ENCODE results near the gene GRIP1.

GRIP1 gene

DNA sequence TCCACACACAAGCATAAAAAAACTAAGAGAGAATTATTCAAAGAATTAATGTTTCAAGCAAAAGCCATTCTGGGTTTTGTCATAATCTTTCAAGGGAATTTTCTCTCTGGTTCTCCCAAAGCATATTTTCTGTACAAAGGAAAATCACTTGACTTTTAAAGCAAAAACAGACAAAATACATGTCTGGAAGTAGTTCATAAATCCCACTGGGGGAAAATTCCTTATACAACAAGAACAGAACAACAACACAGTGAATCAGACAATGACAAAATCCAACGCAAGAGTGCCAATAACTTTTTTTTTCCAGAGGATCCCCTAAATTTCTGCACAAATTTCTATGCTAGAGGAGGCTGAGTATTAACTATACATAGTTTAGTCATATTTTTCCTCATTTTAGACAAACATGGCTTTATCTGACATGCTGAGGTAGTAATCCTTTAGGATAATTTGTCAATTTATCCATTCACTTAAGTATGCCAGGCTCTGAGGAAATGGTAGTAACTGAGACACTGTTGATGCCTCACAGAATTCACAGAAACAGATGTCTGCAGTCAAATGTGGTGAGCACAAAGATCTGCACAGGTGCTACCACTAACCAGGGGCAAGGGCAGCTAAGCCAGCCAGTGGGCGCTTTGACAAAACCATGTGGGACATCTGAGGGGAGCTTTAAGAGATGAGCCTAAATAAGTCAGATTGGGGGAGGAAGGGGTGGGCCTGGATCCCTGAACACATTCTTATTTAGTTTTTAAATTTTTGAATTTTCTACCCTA, 38.0 kb downstream of the GRIP1 start:
- DNase-seq (ENCODE audit: low read depth), result no peak

DNA sequence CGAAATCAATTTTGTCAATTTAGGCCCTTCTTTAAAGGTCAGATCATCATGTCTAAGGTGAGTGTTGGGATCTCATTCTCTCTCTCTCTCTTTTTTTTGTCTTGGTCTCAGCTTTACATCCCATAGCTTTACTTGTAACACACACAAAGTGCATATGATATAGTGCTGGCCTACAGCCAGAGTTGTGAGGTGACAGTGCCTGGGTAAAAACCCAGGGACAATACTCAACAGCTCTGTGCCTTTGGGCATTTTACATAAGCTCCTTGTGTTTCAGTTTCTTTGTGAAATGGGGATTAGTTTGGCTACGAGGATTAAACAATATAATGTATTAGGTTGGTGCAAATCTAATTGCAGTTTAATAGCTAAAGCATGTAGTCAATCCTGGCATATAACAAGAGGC, 40.2 kb downstream of the GRIP1 start:
- DNase-seq (ENCODE audit: low read depth), result no peak

DNA sequence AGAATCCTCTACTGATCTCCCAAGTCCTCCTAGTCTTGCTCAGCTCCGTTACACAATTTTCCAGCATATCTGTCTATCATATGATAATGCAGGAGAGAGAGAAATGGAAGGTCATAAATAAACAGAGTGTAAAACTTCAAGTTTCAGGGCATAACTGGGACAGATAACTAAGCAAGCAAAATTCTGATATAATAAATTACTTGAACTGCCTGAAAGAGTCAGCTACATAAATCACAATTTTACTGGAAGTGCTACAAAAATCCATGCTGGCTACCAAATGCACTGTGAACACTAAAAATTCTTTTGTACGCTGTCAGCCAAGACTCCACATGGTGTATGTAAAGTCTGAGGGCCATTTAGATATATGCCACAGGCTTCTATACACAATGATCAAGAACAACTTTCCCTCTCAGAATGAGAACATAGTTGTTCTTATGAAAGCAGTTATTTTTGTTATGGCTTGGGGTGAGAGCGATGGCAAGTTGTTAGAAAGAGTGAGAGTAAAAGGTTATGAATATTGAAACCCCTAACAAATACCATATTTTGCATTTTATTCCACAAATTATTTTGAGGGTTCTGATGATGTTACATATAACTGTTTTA, 41.1 kb downstream of the GRIP1 start:
- DNase-seq (ENCODE audit: low read depth), result no peak

DNA sequence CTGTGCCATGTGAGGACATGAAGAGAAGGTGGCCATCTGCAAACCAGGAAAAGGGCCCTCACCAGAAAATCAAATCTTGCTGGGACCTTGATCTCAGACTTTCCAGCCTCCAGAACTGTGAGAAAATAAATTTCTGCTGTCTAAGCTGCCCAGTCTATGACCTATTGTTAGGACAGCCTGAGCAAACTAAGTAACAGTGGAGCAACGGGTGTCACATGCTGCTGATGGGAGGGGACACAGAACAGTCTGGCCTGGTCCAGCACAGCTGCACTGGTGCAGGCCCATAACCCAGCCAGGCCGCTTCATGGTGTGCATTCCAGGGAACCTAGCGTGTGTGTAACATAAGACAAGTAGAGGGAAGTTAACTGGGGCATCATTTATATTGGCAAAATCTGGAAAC, 42.1 kb downstream of the GRIP1 start:
- DNase-seq (ENCODE audit: low read depth), result no peak

DNA sequence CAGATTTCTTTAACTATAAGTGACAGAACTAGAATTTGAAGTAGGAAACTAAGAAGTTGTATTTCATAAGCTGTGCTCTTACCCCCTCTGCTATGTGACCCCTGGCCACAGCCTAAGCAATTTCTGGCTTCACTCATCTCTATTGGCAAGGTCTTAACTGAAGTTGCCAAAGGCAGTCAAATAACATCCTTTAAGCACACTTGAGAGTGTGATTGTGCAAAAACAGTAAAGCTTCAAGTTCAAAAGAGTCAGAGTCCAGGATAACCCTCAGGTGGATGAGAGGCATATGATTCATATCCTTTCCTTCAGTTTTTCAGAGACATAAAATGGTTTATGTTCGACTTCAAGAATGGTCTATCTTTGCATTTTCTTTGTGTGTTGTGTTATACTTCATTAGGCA, 45.2 kb downstream of the GRIP1 start:
- DNase-seq (ENCODE audit: low read depth), result no peak

DNA sequence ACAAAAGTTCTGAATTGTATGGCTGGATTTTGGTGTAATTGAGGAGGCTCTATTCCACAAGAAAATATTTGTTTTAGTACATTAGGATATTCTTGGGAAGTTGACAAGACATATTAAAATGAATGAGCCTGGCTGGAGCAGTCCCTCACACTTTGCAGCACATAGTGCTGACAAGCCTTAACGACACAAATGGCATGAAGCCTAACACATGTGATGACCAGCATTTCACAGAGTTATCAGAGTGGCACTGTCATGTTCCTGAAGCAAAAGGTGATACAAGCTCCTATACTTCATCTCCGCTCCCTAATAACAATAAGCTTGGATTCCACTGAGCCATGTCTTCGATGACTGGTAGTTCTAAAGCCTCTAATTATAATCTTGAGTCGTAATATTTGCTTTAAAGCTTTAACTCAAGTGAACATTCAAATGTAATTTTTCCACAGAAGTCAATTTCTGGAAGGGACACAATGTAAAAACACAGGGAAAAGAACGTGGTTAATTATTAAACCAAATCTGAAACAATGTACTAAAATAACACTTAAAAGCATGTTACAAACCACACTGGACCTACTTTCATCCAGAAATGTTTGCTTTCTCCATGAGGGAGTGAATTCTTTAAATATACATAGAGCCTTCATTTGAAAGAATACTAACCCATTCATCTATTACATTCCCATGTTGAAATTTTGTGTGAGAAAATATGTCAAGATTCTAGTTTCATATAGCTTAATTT, 49.6 kb downstream of the GRIP1 start:
- no peak for DNase-seq (ENCODE audit: low read depth)

DNA sequence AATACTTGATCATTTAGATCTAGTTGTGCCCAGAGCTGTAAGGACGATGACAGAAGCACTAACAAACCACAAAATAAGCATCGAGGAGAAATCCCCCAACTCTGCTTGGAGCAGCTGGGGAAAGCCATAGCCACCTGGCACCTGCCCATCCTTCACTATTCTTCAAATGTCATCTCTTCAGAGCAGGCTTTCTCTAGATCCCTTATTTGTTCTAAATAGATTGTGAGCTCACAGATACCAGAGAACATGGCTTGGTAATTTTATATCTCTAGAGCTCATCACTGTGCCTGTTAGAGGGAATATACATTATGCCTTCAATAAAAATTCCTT, 50.9 kb downstream of the GRIP1 start:
- DNase-seq (ENCODE audit: low read depth), result no peak

DNA sequence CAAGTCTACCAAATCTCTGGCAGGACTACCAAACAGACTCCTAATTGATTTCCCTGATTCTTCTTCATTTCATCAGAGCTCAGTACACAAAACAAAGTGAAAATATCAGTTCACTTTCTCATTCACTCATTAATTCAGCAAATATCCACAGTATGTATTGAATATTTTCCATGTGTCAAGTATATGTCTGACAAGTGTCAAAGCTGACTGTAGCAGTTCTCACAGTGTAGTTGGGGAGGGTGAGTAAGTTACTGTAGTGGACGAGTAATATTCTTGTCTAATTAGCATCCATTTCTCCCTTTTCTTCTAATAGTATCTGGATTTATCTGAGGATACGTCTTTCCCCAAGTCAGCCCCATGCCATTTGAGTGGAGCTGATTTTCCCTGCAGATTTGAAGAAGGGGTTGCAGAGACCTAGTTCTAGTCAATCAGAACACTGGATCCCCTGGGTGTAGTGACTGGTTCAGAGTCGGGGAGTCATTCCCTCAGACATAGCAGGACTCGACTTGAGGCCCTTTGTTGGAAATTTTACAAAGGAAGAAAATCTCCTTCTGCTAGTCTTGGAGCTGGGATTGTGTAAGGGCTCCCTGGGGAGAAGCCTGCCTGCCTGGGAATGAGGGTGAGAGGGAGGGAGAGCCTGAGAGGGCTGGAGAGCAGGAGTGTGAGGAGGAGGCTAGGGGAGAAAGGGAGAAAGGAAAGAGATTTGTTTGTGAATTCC, 51.4 kb downstream of the GRIP1 start:
- DNase-seq (ENCODE audit: low read depth), result no peak

DNA sequence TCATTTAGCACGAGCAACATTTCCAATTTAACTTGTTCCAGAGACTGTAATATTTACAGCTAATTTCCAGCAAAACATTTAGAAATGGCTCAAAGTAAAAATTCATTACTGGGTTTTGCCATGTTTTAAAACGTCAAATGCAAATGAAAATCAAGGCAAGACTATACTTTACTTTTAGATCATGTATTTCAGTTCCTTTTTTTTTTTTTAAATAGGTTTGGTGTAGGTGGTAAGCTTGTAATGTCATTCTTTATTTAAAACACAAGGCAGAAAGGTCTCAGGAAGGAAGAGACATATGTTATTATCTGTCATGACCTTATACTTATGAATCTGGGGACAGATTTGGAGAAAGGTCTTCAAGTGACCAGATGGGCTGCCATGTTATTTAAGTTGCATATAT, 54.1 kb downstream of the GRIP1 start:
- no peak for DNase-seq (ENCODE audit: low read depth)

DNA sequence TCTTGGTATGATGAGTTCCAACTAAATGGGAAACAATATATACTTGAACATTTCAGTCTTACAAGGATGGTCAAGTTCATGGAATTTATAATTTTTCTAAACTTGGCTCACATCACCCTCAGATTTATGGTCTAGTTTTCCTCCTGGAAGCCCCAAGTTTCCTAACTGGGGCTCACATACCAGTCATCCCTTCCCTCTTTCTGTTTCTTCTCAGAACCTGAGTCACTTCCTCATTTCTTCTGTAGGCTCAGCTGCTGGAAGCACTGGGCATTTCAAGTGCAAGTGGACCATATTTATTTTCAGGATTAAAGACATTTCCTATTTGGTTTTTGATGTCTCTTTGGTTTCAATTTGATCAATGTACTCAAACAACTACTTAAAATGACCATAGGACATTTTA, 55.4 kb downstream of the GRIP1 start:
- no peak for DNase-seq (ENCODE audit: low read depth)

DNA sequence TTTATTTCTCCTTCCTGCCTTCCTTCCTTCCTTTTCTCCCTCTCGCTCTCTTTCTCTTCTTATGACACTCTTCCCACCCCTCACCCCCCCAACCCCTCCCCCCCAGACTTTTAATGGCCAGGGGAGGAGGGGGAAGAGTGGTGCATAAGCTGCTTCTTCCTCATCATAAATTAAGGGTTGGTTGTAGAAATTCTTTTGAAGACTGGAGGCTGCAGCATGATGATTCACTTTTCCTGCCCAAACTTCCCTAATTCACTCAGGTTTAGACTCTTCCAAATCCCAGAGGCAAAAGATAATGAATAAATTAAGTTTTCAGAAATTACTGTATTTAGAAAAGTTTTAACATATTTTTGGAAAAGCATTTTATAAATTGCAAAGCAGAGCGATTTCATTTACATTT, 58.2 kb downstream of the GRIP1 start:
- no peak for DNase-seq (ENCODE audit: low read depth)

DNA sequence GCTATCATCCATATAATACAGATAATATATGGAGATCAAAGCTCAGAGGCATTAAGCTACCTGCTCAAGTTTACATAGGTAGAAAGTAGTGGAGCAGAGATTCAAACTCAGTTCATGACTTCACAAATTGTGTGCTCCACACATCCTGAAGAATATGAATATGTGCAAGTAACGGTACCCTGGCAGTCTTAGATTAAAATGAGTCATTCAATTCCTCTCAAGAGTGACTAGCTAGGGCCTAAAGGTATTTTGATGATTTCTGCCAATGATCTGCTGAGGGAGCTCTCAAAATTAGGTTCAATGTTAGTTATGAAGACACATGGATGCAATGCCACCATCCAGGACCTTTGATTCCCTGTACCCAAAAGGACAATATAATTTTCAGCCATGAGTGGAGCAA, 58.9 kb downstream of the GRIP1 start:
- DNase-seq (ENCODE audit: low read depth), result no peak

DNA sequence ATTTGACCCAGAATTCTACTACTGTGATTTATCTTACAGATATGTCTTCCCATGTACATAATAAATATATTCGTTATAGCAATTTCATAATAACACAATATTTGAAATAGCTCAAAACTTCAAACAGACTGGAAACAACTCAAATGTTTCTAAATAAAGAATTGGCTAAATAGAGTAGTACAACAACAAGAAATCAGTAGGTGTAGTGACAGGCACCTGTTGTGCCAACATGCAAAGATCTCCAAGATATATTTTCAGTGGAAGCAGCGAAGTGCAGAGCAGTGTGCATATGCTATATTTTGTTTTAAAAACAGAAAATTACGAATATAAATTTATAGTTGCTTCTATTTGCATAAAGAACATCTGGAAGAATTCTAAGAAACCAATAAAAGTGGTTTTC, 60.9 kb downstream of the GRIP1 start:
- no peak for DNase-seq (ENCODE audit: low read depth)

DNA sequence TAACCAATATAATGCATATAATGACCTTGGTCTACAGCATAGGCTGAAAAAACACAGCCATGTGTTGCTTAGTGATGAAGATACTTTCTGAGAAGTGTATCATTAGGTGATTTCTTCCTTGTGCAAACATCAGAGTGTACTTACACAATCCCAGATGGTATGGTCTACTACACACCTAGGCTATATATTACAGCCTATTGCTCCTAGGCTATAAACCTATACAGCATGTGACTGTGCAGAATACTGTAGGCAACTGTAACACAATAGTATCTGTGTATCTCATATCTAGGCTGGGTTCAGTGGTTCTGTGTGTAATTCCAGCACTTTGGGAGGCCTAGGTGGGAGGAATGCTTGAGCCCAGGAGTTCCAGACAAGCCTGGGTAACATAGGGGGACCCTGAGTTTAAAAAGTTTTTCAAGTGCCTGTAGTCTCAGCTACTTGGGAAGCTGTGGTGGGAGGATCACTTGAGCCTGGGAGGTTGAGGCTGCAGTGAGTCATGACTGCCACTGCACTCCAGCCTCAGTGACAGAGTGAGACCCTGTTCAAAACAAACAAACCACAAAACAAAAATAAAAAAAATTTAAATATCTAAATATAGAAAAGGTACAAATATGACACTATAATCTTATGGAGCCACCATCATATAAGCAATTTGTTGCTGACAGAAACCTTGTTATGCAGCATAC, 66.6 kb downstream of the GRIP1 start:
- DNase-seq (ENCODE audit: low read depth), result no peak

DNA sequence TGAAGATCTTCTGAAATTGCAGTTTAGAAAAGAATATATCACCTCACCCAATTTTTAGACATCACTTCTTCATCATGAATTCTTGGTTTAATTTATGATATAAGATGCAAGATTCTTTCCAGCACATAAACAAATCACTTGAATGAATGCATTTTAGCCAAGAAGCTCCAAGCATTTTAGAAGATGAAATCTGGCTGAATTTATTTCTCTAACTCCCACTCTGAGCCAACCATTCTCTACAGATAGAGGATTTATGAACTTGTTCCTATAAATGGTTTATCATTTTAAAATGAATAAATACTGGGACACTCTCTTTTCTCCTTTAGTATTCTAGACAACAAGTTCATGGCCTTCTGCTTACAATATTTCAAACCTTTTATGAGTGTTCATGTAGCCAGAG, 71.7 kb downstream of the GRIP1 start:
- DNase-seq (ENCODE audit: low read depth), result no peak

DNA sequence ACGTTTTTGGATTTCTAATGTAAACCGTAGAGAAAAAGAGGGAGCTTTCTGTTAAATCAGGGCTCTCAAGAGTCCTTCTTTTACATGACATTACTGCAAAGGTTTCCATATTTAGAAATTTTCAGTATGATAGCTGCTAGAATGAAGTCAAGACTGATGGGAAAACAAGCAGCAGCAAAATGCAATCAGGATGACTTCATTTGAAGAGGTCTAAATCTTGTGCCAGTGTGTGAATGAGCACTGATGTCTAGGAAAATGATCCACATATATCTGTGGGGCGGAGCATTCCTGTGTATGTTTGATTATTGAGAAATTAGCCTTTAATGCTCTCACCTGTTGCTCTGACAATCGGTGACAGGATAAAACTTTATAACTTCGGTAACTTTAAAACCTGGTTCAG, 73.6 kb downstream of the GRIP1 start:
- DNase-seq (ENCODE audit: low read depth), result no peak

DNA sequence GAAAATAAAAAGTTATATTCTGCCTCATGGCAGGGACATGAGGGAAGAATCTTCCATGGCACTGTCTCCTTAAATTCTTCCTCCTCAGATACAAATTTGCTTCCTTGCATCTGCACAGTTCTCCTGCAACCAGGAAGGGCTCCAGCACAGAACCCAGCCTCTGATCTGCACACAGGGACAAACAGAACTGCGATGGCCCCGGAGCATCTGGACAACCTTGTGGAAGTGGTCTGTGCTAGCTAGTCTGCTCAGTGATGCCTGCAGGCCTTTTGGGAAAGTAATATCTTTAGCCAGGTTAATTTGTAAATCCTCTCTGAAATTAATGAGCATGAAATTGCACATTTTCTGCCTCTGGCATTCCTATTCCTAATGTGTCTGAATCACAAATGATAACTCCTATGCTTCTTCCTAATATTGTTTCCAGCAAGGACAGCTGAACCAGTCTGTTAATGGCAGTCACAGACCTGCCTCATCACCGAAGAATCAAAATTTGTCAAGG, 74.8 kb downstream of the GRIP1 start:
- DNase-seq (ENCODE audit: low read depth), result no peak

DNA sequence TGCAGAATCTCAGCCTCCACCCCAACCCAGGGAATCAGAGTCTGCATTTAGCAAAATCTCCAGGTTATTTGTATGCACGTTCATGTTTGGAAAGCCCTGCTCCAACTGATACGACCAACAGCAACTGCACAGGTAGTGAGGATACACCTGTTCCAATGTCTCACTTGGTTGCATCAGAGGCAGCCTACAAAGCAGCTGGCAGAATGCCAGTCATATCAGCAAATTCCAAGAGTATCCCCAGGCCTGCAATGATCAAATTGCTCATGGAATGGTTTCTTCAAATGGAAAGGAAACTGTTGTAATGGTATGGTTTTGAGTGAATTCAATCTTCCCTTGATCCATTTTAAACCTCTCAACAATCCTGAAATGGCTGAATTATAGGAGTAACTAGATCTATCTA, 75.4 kb downstream of the GRIP1 start:
- no peak for DNase-seq (ENCODE audit: low read depth)

DNA sequence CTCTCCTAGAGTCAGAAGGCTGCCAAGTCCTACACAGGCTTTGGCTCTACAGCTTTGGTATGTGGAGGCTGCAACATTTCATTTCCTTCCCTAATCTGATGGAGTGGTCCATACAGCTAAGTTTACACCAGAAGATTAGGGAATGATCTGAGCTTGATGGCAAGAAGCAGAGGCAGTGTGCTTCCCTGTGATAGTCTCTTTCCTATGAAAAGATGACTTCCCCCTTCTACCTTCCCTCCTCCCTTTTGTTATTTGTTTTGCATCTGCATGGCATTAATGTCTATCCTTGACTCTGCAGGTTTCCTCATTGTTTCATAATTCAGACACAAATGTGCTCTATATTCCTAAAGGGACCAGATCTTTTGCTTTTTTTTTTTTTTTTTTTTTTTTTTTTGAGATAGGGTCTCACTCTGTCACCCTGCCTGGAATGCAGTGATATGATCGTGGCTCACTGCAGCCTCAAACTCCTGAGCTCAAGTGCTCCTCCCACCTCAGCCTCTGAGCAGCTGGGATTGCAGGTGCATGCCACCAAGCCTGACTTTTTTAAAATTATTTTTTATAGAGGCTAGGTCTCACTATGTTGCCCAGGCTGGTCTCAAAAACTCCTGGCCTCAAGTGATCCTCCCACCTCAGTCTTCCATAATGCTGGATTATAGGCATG, 76.3 kb downstream of the GRIP1 start:
- no peak for DNase-seq (ENCODE audit: low read depth)

DNA sequence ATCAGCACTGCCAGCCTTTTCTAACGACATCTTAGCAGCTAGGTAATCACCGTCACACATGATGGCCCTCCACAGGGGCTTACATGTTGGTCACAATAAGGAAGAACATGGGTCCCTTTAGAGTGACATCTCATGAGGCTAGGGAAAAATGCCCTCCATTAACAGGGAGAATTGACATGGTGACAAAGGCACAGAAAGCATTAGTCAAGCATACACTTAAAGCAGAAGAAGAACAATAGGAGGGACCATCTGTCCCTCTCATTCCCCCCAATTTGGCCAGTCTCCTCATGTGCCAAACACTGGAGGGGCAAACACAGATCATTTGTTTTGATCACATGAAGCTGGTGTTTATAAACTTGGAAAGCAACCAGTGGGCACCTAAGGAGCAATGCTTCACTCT, 78.0 kb downstream of the GRIP1 start:
- no peak for DNase-seq (ENCODE audit: low read depth)

DNA sequence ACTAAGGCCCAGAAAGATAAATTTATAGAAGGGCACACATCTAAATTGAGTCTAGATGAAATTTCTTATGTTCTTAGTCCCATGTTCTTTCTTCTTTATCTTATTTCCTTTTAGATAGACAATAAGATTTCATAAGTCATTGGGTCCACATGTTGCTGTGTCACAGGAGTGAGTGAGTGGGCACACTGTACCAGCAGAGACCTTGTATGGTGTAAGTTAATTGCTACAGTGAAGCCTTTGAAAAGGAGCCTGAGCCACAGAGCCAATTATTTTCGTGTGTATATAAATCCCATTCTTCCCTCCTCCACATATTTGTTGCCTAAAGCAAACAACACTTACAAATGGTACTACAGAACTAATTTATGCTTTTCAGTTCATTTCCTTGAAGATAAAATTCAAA, 79.1 kb downstream of the GRIP1 start:
- no peak for DNase-seq (ENCODE audit: low read depth)

DNA sequence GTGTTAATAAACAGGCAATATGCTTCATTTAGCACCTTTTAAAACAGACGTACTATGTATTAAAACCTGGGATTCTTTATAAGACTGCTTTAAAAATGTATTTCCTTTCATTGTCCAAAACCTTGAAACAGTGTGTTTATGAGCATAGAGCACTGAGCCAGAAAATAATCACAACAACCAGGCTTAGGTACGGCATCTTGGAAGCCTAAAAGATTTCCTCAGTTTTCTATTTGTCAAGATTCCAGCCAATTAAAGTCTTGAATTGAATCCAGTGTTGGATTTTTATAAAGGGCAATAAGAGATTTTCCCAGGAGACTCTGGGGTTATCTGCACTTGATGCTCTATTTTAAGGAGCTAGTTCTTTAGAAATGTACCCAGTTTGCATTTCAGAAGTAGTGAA, 80.3 kb downstream of the GRIP1 start:
- DNase-seq (ENCODE audit: low read depth), result no peak

Measured in EH (cell line).